NB4 (cell line): ENCODE data around the gene NEURL2.
A peak's percentile ranks its signal among the peaks of the same experiment; 100 is the strongest.

Source experiments
- POLR2A ChIP-seq: IDR thresholded peaks from 2 replicates; pipeline ENCODE4 v1.6.1; 2011; ENCODE audit warnings: mild to moderate bottlenecking; ENCODE audit not compliant: insufficient read length; ENCODE audit errors: extremely low read depth
- TF ChIP-seq, protein P1 (sequence below): IDR thresholded peaks from 2 replicates; pipeline ENCODE4 v1.6.1; 2011; ENCODE audit warnings: low read depth, low read length
- TF ChIP-seq, protein P2 (sequence below): IDR thresholded peaks from one replicate; pipeline ENCODE4 v1.5.1; 2012; ENCODE audit warnings: low read depth, low read length

DNA sequence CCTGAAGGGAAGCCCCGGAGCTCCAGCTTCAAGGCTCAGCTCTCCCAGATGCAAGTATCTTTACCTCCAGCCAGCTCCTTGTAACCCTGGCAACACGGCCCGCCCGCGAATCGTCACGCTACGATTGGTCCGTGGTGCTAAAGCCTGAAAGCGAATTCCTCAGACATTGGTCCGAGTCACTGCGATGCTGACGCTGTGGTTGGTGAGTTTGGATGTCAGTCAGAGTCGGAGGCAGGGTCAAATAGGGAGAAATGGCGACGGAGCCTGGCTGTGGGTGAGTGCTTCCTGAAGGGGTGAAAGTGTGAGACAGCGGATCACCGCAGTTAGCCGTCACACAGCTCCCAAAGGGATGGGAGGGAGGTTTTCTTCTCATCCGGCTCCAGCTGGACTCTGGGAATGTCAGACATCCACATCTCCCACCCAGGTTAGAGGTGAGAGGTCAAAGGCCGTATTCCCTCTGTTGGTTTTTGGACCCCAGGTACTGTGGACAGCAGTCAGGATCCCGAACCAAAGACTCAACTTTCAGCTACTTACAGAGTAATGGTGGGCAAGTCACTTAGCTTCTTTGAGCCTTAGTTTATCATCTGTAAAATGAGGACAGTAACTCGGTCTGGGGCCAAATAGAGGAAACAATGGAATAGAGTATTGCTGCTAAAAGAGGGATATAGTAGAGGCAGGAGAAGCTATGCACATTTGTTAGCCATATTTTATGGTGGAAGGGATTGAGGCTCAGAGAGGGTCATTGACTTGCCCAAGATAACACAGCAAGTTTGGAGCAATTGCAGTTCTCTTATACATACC lies 9.8 kb downstream of the NEURL2 start, which contains the start of gene ZSWIM1:
- TF ChIP-seq, protein P1, sequence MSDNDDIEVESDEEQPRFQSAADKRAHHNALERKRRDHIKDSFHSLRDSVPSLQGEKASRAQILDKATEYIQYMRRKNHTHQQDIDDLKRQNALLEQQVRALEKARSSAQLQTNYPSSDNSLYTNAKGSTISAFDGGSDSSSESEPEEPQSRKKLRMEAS = no peak
- TF ChIP-seq, protein P2, sequence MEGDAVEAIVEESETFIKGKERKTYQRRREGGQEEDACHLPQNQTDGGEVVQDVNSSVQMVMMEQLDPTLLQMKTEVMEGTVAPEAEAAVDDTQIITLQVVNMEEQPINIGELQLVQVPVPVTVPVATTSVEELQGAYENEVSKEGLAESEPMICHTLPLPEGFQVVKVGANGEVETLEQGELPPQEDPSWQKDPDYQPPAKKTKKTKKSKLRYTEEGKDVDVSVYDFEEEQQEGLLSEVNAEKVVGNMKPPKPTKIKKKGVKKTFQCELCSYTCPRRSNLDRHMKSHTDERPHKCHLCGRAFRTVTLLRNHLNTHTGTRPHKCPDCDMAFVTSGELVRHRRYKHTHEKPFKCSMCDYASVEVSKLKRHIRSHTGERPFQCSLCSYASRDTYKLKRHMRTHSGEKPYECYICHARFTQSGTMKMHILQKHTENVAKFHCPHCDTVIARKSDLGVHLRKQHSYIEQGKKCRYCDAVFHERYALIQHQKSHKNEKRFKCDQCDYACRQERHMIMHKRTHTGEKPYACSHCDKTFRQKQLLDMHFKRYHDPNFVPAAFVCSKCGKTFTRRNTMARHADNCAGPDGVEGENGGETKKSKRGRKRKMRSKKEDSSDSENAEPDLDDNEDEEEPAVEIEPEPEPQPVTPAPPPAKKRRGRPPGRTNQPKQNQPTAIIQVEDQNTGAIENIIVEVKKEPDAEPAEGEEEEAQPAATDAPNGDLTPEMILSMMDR = no peak
- TF ChIP-seq POLR2A = peak; percentile 97
